ENCODE data around the gene ADAM8. TPM values are rescaled to one million over a fixed set of nuclear protein-coding genes. Genes with fewer than 3 reads are reported as not detected.

The ADAM8 gene
- total and polyA plus RNA-seq, 4 donors, result 4.4 to 79.2 (median 27.4) TPM

DNA sequence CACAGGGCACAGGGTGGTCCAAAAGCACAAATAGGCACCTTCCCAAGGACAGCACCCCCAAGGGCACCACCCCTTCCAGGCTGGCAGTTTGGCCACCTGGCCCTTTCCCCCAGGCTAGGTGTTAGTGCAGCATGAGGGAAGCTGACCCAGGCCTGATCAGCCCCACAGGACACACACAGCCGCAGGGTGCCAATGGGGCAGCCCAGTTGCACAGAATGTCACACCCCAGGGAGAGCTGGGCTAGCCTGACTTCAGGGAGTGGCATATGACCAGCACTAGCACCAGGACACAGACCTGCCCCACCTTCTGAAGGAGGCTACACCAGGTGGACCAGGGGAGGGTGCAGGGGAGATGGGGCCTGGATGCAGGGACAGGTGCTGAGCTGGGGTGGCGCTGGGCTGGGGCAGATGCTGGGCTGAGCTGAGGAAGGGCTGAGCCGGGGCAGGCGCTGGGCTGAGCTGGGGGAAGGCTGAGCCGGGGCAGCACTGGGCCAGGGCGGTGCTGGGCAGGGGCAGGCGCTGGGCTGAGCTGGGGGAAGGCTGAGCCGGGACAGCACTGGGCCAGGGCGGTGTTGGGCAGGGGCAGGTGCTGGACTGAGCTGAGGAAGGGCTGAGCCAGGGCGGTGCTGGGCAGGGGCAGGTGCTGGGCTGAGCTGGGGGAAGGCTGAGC, 3.9 kb upstream of the ADAM8 start:
- H3K36me3 ChIP-seq (ENCODE audit: control insufficient read depth in 4 of 4, insufficient read depth in 4 of 4, low read length in 4 of 4), result peaks cover 12 to 66% (median 30%) of the 10 kb centered on the region in 4 donors
- peaks cover 0 to 9% (median 3%) of the 10 kb centered on the region in 5 donors for H3K4me1 ChIP-seq (ENCODE audit: control insufficient read depth in 5 of 5, insufficient read depth in 5 of 5, low read length in 5 of 5)
- TF ChIP-seq, protein P1, sequence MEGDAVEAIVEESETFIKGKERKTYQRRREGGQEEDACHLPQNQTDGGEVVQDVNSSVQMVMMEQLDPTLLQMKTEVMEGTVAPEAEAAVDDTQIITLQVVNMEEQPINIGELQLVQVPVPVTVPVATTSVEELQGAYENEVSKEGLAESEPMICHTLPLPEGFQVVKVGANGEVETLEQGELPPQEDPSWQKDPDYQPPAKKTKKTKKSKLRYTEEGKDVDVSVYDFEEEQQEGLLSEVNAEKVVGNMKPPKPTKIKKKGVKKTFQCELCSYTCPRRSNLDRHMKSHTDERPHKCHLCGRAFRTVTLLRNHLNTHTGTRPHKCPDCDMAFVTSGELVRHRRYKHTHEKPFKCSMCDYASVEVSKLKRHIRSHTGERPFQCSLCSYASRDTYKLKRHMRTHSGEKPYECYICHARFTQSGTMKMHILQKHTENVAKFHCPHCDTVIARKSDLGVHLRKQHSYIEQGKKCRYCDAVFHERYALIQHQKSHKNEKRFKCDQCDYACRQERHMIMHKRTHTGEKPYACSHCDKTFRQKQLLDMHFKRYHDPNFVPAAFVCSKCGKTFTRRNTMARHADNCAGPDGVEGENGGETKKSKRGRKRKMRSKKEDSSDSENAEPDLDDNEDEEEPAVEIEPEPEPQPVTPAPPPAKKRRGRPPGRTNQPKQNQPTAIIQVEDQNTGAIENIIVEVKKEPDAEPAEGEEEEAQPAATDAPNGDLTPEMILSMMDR (IDR thresholded peaks at IDR 0.05; ENCODE audit: control extremely low read depth, extremely low read depth), result no peak
- H3K27me3 ChIP-seq (ENCODE audit: control insufficient read depth in 3 of 3, insufficient read depth in 3 of 3, low read length in 2 of 3), result no peaks in the 10 kb centered on the region
- peaks cover 0 to 4% (median 0%) of the 10 kb centered on the region in 4 donors for H3K9me3 ChIP-seq (ENCODE audit: control insufficient read depth in 4 of 4, insufficient read depth in 3 of 4, low read length in 3 of 4)
- no peak overlapping the region for H3K9ac ChIP-seq (ENCODE audit: insufficient read depth in 1 of 2, low read length in 2 of 2)
- DNase-seq, result no peak
- H3K4me3 ChIP-seq, result no peak overlapping the region
- no peak for ATAC-seq (ENCODE audit: insufficient read depth, low FRiP score)
- 96 to 97% methylated on average over 10 of the region's 10 CpGs for WGBS, 2 donors
- H3K27ac ChIP-seq (ENCODE audit: low read depth in 1 of 2, low read length in 1 of 2), result no peak overlapping the region

DNA sequence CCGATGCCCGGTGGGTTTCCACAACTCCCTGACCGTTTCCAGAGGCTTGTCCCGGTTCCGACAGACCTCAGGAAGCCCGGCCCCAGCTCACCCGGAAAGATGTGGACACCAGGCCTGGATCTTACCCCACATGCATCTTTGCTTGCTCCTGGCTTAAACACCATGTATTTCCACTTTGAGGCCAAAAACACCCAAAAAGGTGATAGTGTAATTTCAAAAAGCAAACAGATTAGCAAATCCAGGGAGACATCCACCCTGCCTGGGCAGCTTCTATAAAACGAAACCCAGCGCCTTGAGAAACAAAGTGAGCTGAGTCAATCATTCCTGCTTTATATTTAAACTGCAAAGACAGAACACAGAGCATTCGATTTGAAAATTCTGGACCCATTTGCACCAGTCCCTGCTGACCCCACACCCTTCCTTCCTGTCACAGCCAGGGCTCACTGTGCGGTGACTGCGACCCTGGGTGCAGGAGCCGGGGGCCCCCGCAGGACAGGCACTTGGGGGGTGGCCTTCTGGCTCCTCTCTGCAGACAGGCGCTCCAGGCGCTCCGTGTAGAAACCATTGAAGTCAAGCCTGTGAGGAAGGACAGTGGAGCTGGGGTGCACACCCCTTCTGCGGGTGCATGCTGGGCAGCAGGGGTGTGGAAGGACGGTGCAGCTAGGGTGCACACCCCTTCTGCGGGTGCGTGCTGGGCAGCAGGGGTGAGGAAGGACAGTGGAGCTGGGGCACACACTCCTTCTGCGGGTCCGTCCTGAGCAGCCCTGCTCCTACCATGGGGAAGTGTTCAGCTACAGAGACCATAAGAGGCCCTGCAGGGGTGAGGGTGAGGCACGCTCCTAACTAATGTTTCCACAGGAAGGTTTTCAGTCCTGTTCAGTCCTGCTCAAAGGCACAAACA, 2.9 kb upstream of the ADAM8 start:
- no peak for ATAC-seq (ENCODE audit: insufficient read depth, low FRiP score)
- no peak overlapping the region for H3K9ac ChIP-seq (ENCODE audit: insufficient read depth in 1 of 2, low read length in 2 of 2)
- TF ChIP-seq, protein P1 (IDR thresholded peaks at IDR 0.05; ENCODE audit: control extremely low read depth, extremely low read depth), result no peak
- no peak overlapping the region for H3K4me3 ChIP-seq
- H3K27ac ChIP-seq (ENCODE audit: low read depth in 1 of 2, low read length in 1 of 2), result peak overlapping the region in 1 of 2 donors; percentile 54
- H3K27me3 ChIP-seq (ENCODE audit: control insufficient read depth in 3 of 3, insufficient read depth in 3 of 3, low read length in 2 of 3), result no peaks in the 10 kb centered on the region
- peaks cover 8 to 57% (median 28%) of the 10 kb centered on the region in 4 donors for H3K36me3 ChIP-seq (ENCODE audit: control insufficient read depth in 4 of 4, insufficient read depth in 4 of 4, low read length in 4 of 4)
- DNase-seq, result no peak
- peaks cover 0 to 4% (median 0%) of the 10 kb centered on the region in 4 donors for H3K9me3 ChIP-seq (ENCODE audit: control insufficient read depth in 4 of 4, insufficient read depth in 3 of 4, low read length in 3 of 4)
- H3K4me1 ChIP-seq (ENCODE audit: control insufficient read depth in 5 of 5, insufficient read depth in 5 of 5, low read length in 5 of 5), result peaks cover 0 to 11% (median 6%) of the 10 kb centered on the region in 5 donors
- 44 to 71% methylated on average over 24 of the region's 24 CpGs for WGBS, 2 donors

DNA sequence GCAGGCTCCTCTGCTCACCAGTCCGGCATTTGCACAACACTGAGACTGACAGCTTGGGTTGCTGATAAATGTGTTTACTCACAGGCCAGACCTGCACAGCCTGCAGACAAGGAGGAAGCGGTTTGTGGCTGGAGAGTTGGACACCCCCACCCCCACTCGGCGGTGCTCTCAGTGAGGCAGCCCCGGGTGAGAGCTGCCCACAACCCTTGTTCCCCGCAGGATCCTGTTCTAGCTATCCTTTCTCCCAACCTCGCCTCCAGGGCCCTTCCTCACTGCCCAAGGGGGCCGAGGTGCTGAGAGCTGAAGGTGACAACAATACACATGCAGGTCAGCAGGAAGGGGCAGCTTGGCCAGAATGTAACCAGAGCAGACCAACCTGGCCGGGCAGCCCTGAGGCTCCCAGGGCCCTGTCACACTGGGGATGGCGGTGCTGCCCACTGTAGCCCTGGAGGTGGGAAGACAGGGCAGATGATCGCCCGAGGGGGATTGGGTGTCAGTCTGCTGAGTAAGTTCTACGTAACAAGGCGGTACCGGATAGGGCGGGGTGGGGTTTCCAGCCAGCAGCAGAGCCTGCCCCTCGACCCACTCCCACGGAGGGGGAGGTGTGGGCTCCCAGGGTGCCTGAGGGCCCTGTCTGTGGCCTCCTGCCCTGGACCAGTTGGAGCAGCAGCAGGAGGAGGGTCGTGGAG, 2.1 kb upstream of the ADAM8 start:
- whole genome bisulfite sequencing, 2 donors, result 30 to 52% methylated on average over 17 to 19 of the region's 19 CpGs
- H3K36me3 ChIP-seq (ENCODE audit: control insufficient read depth in 4 of 4, insufficient read depth in 4 of 4, low read length in 4 of 4), result peaks cover 8 to 50% (median 23%) of the 10 kb centered on the region in 4 donors
- peak overlapping the region in 1 of 2 donors; percentile 54 for H3K27ac ChIP-seq (ENCODE audit: low read depth in 1 of 2, low read length in 1 of 2)
- no peaks in the 10 kb centered on the region for H3K27me3 ChIP-seq (ENCODE audit: control insufficient read depth in 3 of 3, insufficient read depth in 3 of 3, low read length in 2 of 3)
- no peak overlapping the region for H3K9ac ChIP-seq (ENCODE audit: insufficient read depth in 1 of 2, low read length in 2 of 2)
- H3K4me3 ChIP-seq, result no peak overlapping the region
- DNase-seq (peak in 1 of 3 donors; percentile 35), ATAC-seq (ENCODE audit: insufficient read depth, low FRiP score) (peak; percentile 36)
- TF ChIP-seq, protein P1 (IDR thresholded peaks at IDR 0.05; ENCODE audit: control extremely low read depth, extremely low read depth), result no peak
- peaks cover 0 to 11% (median 6%) of the 10 kb centered on the region in 5 donors for H3K4me1 ChIP-seq (ENCODE audit: control insufficient read depth in 5 of 5, insufficient read depth in 5 of 5, low read length in 5 of 5)
- H3K9me3 ChIP-seq (ENCODE audit: control insufficient read depth in 4 of 4, insufficient read depth in 3 of 4, low read length in 3 of 4), result peaks cover 0 to 2% (median 0%) of the 10 kb centered on the region in 4 donors
